Measurements from ENCODE around the gene AMIGO1. TPM values are rescaled to one million over a fixed set of nuclear protein-coding genes. Genes with fewer than 3 reads are reported as not detected.
"Not testable (repeated sequence)": the region's sequence is repeated elsewhere in the genome, so short reads cannot be mapped to it uniquely, and the experiment has no call there.

AMIGO1 gene
- total and polyA plus RNA-seq, 10 of the 15 experiments (the other 5 are each of a cell fraction or from before 2014, with no cell fraction given), result 0.02 to 0.28 (median 0.08) TPM; not detected in 1

GRCh38 chr1:109473284-109474057 lies 36.1 kb downstream of the AMIGO1 start:
- ATAC-seq; H3K79me2 ChIP-seq (ENCODE audit: control insufficient read depth, insufficient read depth, low read length); H2AFZ ChIP-seq (ENCODE audit: control insufficient read depth, low read depth, low read length); H3K27me3 ChIP-seq (replicated peaks in 1 of 2; ENCODE audit: control insufficient read depth in 2 of 2, insufficient read depth in 2 of 2, low read length in 1 of 2); SMC1A ChIA-PET (ENCODE audit: uncharacterized antibody, unreplicated experiment); H3K9ac ChIP-seq (ENCODE audit: control insufficient read depth, insufficient read depth, low read length); H4K20me1 ChIP-seq (ENCODE audit: control insufficient read depth, insufficient read depth); in situ Hi-C loops (cut with MboI); intact Hi-C loops (cut with micrococcal nuclease; ENCODE audit: unreplicated experiment); H3K27ac ChIP-seq (ENCODE audit: control insufficient read depth, insufficient read depth); H3K4me2 ChIP-seq (ENCODE audit: control insufficient read depth, insufficient read depth); H3K4me1 ChIP-seq (ENCODE audit: control insufficient read depth, insufficient read depth, low read length); RAD21 ChIA-PET (ENCODE audit: unreplicated experiment); H3K4me3 ChIP-seq; FAIRE-seq; BruUV-seq (replicated peaks); H3K9me3 ChIP-seq (replicated peaks; ENCODE audit: control insufficient read depth, insufficient read depth, low read length); DNase-seq (ENCODE audit: low read depth, low spot score); POLR2A ChIA-PET; H3K36me3 ChIP-seq (ENCODE audit: control insufficient read depth in 2 of 2, insufficient read depth in 2 of 2, low read length in 1 of 2): not testable (repeated sequence)
- CTCF ChIA-PET, result interaction anchor here (1.1 kb wide), 1 partner anchor 59 kb away, joined by 4 read pairs; no protein-coding TSS in a partner anchor
- WGBS (ENCODE audit: insufficient coverage, insufficient replicate concordance, low lambda C conversion rate, missing lambda C conversion rate), result 41% methylated on average over 12 of the region's 12 CpGs

GRCh38 chr1:109472779-109473178 lies 36.7 kb downstream of the AMIGO1 start:
- ATAC-seq (no peak), FAIRE-seq (no peak), DNase-seq (ENCODE audit: low read depth, low spot score) (no peak)
- RAD21 ChIA-PET (ENCODE audit: unreplicated experiment), result interaction anchor here (0.7 kb wide), 1 partner anchor 218 kb away, joined by 3 read pairs; no protein-coding TSS in a partner anchor
- intact Hi-C loops (cut with micrococcal nuclease; ENCODE audit: unreplicated experiment) (no loop called here), in situ Hi-C loops (cut with MboI) (no loop called here)
- Histone ChIP-seq H3K27me3 (replicated peaks in 1 of 2; ENCODE audit: control insufficient read depth in 2 of 2, insufficient read depth in 2 of 2, low read length in 1 of 2) (peaks cover 0 to 4% of the 10 kb centered on the region in 2 experiments; a peak in 2 of 4 replicates), H3K4me3 (no peak overlapping the region), H3K27ac (ENCODE audit: control insufficient read depth, insufficient read depth) (no peak overlapping the region), H2AFZ (ENCODE audit: control insufficient read depth, low read depth, low read length) (no peak overlapping the region), H3K9ac (ENCODE audit: control insufficient read depth, insufficient read depth, low read length) (no peak overlapping the region), H3K9me3 (replicated peaks; ENCODE audit: control insufficient read depth, insufficient read depth, low read length) (no peaks in the 10 kb centered on the region), H3K4me1 (ENCODE audit: control insufficient read depth, insufficient read depth, low read length) (no peaks in the 10 kb centered on the region), H3K4me2 (ENCODE audit: control insufficient read depth, insufficient read depth) (no peak overlapping the region), H3K79me2 (ENCODE audit: control insufficient read depth, insufficient read depth, low read length) (no peaks in the 10 kb centered on the region), H3K36me3 (ENCODE audit: control insufficient read depth in 2 of 2, insufficient read depth in 2 of 2, low read length in 1 of 2) (no peaks in the 10 kb centered on the region), H4K20me1 (ENCODE audit: control insufficient read depth, insufficient read depth) (no peaks in the 10 kb centered on the region)
- CTCF ChIA-PET, result interaction anchor here (0.6 to 1.2 kb wide), 2 partner anchors 14 to 74 kb away, joined by 3 to 5 read pairs; no protein-coding TSS in a partner anchor
- SMC1A ChIA-PET (ENCODE audit: uncharacterized antibody, unreplicated experiment), result no interaction called here
- BruUV-seq (replicated peaks), result no TSS peak
- 15% methylated on average over 3 of the region's 3 CpGs for WGBS (ENCODE audit: insufficient coverage, insufficient replicate concordance, low lambda C conversion rate, missing lambda C conversion rate)
- no peak for TF ChIP-seq TCF3 (IDR thresholded peaks at IDR 0.05; ENCODE audit: borderline replicate concordance, insufficient read depth, low read depth, low read length)
- no peak for TF ChIP-seq NRF1 (conservative IDR thresholded peaks at IDR 0.05; ENCODE audit: low read depth, low read length)
- POLR2A ChIA-PET, result no interaction called here
